ENCODE data around the gene MCCC1.

The MCCC1 gene

DNA sequence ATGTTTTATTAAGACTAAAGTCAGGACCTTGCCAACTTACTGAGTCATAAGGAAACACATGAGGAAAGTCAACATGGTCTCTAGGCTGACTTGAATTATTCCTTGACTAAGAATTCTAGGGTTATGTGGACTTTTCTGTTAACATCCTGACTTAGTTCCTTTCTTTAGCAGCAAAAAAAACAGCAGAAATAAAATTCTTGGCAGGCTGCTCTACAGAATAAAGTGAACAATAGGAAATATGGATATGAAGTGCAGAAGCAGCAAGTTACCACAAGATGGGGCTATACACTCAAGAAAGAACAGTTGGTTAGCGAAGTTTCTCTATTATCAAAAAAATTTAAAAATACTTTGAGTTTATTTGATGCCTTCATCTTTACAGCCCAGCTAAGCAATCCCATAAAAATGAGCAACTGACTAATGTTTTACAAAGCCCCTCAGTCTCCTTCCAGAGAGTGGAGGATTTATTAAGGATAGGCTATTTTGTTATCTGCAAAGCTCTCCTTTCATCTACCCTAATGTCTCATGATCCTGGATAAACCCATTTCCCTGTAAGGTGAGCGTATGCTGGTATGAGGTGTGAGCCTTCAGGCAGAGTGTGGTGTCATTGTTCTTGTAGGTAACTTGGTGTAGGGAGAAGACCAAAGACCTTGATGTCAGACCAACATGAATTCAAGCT is 23.1 kb upstream of the MCCC1 start:
- H3K56ac ChIP-seq (ENCODE audit: low read length), result peak overlapping the region; percentile 35
- H2AK5ac ChIP-seq (ENCODE audit: low read length), result no peak overlapping the region
- no peak overlapping the region for H3K23ac ChIP-seq (ENCODE audit: low read length)
- H3K4ac ChIP-seq (ENCODE audit: low read depth, low read length), result no peak overlapping the region
- no peaks in the 10 kb centered on the region for H3K36me3 ChIP-seq (ENCODE audit: control insufficient read depth, insufficient read depth, low read length)
- H2BK15ac ChIP-seq (replicated peaks; ENCODE audit: low read depth), result no peak overlapping the region
- H3K79me1 ChIP-seq (ENCODE audit: low read length), result no peaks in the 10 kb centered on the region
- no peaks in the 10 kb centered on the region for H3K79me2 ChIP-seq (ENCODE audit: control insufficient read depth, insufficient read depth, low read length)
- no peak overlapping the region for H3K4me3 ChIP-seq (ENCODE audit: low read length)
- peak; percentile 59 for DNase-seq
- H3K27me3 ChIP-seq (ENCODE audit: insufficient read depth, low read length, poor library complexity), result no peaks in the 10 kb centered on the region
- H4K5ac ChIP-seq (ENCODE audit: low read length), result no peak overlapping the region
- H3K4me2 ChIP-seq (ENCODE audit: low read length), result no peak overlapping the region
- H3K27ac ChIP-seq (ENCODE audit: low read depth, low read length), result no peak overlapping the region
- H4K8ac ChIP-seq (ENCODE audit: low read depth, low read length), result no peak overlapping the region
- H3K9ac ChIP-seq (ENCODE audit: low read length), result no peak overlapping the region
- WGBS (ENCODE audit: extremely low coverage, insufficient coverage, low lambda C conversion rate), result no CpG with 5 or more reads among the region's 2 CpGs
- H3K4me1 ChIP-seq (ENCODE audit: control insufficient read depth, low read depth, low read length), result no peaks in the 10 kb centered on the region
- no peak overlapping the region for H3K18ac ChIP-seq (ENCODE audit: low read length)
- no peak overlapping the region for H2BK5ac ChIP-seq (ENCODE audit: low read length)
- no peak overlapping the region for H2BK120ac ChIP-seq (ENCODE audit: low read depth, low read length)

DNA sequence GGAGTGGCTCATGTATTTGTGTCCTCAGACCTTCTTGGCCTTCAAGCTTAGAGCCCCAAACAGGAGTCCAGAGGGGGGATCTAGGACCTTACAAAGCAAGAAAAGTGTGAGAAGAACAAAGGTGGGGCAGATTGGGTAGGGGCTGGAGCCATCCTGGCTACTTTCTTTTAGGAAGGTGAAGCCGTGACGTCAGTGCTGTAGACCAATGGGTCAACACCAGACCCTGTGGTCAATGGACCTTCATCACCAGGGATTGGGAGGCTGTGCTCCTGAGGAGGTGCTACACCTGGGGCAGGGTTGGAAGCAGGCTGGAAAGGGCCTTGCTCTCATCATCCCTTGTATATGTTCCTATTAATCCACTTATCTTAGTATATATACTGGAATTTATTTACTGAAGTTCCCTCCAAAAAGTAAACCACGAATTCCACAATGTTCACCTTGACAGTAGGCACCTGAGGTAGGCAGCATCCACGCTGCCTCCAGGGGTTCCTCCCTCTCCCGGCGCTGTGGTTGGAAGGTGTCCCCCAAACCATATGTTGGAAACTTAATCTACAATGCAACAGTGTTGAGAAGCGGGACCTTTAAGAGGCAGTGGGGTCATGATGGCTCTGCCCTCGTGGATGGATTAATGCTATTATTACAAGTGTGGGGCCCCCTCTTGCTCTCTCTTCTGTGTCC is 21.4 kb upstream of the MCCC1 start:
- Histone ChIP-seq H2AK5ac (ENCODE audit: low read length) (no peak overlapping the region), H3K4me3 (ENCODE audit: low read length) (no peak overlapping the region), H3K23ac (ENCODE audit: low read length) (no peak overlapping the region), H4K8ac (ENCODE audit: low read depth, low read length) (no peak overlapping the region), H3K4me1 (ENCODE audit: control insufficient read depth, low read depth, low read length) (no peaks in the 10 kb centered on the region), H3K79me2 (ENCODE audit: control insufficient read depth, insufficient read depth, low read length) (no peaks in the 10 kb centered on the region), H4K5ac (ENCODE audit: low read length) (no peak overlapping the region), H3K27me3 (ENCODE audit: insufficient read depth, low read length, poor library complexity) (peaks cover 3% of the 10 kb centered on the region), H3K27ac (ENCODE audit: low read depth, low read length) (no peak overlapping the region), H3K79me1 (ENCODE audit: low read length) (no peaks in the 10 kb centered on the region), H2BK5ac (ENCODE audit: low read length) (no peak overlapping the region), H3K18ac (ENCODE audit: low read length) (no peak overlapping the region), H3K4me2 (ENCODE audit: low read length) (no peak overlapping the region), H3K36me3 (ENCODE audit: control insufficient read depth, insufficient read depth, low read length) (no peaks in the 10 kb centered on the region), H2BK120ac (ENCODE audit: low read depth, low read length) (no peak overlapping the region), H3K9ac (ENCODE audit: low read length) (no peak overlapping the region), H3K56ac (ENCODE audit: low read length) (no peak overlapping the region), H3K4ac (ENCODE audit: low read depth, low read length) (no peak overlapping the region), H2BK15ac (replicated peaks; ENCODE audit: low read depth) (no peak overlapping the region)
- WGBS (ENCODE audit: extremely low coverage, insufficient coverage, low lambda C conversion rate), result no CpG with 5 or more reads among the region's 8 CpGs
- DNase-seq, result no peak

DNA sequence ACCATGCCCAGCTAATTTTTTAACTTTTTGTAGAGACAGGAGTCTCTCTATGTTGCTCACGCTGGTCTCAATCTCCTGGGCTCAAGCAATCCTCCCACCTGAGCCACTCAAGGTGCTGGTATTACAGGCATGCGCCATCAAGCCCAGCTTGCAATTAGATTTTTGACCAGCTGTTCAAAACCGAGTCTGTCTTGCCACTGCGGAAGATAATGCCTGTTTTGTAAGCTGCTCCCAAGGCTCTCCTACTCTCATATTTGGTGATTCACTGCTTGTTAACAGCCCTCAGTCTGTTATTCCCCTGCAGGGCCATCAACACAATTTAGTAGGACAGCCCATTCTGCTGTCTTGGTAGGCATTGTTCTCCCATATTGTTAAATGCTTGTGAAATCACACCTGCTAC is 17.8 kb upstream of the MCCC1 start:
- no peak overlapping the region for H2BK15ac ChIP-seq (replicated peaks; ENCODE audit: low read depth)
- H2BK5ac ChIP-seq (ENCODE audit: low read length), result no peak overlapping the region
- H3K79me2 ChIP-seq (ENCODE audit: control insufficient read depth, insufficient read depth, low read length), result no peaks in the 10 kb centered on the region
- no peak overlapping the region for H3K23ac ChIP-seq (ENCODE audit: low read length)
- no peak overlapping the region for H4K5ac ChIP-seq (ENCODE audit: low read length)
- H3K27ac ChIP-seq (ENCODE audit: low read depth, low read length), result no peak overlapping the region
- peaks cover 3% of the 10 kb centered on the region for H3K27me3 ChIP-seq (ENCODE audit: insufficient read depth, low read length, poor library complexity)
- H3K9ac ChIP-seq (ENCODE audit: low read length), result no peak overlapping the region
- H4K8ac ChIP-seq (ENCODE audit: low read depth, low read length), result no peak overlapping the region
- no peak overlapping the region for H2AK5ac ChIP-seq (ENCODE audit: low read length)
- no peaks in the 10 kb centered on the region for H3K36me3 ChIP-seq (ENCODE audit: control insufficient read depth, insufficient read depth, low read length)
- no peak overlapping the region for H3K18ac ChIP-seq (ENCODE audit: low read length)
- H3K4me3 ChIP-seq (ENCODE audit: low read length), result no peak overlapping the region
- peaks cover 1% of the 10 kb centered on the region for H3K4me1 ChIP-seq (ENCODE audit: control insufficient read depth, low read depth, low read length)
- no CpG with 5 or more reads among the region's 4 CpGs for WGBS (ENCODE audit: extremely low coverage, insufficient coverage, low lambda C conversion rate)
- no peak overlapping the region for H3K56ac ChIP-seq (ENCODE audit: low read length)
- no peak overlapping the region for H3K4ac ChIP-seq (ENCODE audit: low read depth, low read length)
- no peak overlapping the region for H3K4me2 ChIP-seq (ENCODE audit: low read length)
- H2BK120ac ChIP-seq (ENCODE audit: low read depth, low read length), result no peak overlapping the region
- no peaks in the 10 kb centered on the region for H3K79me1 ChIP-seq (ENCODE audit: low read length)
- no peak for DNase-seq

DNA sequence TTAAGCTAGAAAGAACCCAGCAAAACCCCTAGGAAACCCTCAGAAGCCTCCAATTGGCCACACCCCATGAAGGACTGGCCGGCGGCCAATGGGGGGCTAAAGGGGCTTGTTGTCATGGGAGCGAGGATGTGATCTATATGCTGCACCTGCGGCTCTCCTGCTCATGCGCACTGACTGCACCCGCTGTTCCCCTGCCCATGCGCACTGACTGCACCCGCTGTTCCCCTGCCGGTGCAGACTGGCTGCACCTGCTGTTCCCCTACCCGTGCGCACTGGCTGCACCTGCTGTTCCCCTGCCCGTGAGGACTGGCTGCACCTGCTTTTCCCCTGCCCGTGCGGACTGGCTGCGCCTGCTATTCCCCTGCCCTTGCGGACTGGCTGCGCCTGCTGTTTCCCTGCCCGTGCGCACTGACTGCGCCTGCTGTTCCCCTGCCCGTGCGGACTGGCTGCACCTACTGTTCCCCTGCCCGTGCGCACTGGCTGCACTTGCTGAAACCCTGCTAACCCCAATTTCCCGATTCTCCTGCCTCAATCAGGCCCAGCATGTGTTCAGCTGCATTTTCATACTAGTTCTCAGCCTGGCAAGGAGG is 16.8 kb upstream of the MCCC1 start:
- H3K4ac ChIP-seq (ENCODE audit: low read depth, low read length), result no peak overlapping the region
- no peak overlapping the region for H3K9ac ChIP-seq (ENCODE audit: low read length)
- H3K23ac ChIP-seq (ENCODE audit: low read length), result no peak overlapping the region
- H3K27ac ChIP-seq (ENCODE audit: low read depth, low read length), result no peak overlapping the region
- H2BK120ac ChIP-seq (ENCODE audit: low read depth, low read length), result no peak overlapping the region
- H2BK15ac ChIP-seq (replicated peaks; ENCODE audit: low read depth), result no peak overlapping the region
- H3K79me2 ChIP-seq (ENCODE audit: control insufficient read depth, insufficient read depth, low read length), result no peaks in the 10 kb centered on the region
- no peak overlapping the region for H4K5ac ChIP-seq (ENCODE audit: low read length)
- no peak overlapping the region for H3K56ac ChIP-seq (ENCODE audit: low read length)
- H3K4me1 ChIP-seq (ENCODE audit: control insufficient read depth, low read depth, low read length), result peaks cover 1% of the 10 kb centered on the region
- peaks cover 3% of the 10 kb centered on the region for H3K27me3 ChIP-seq (ENCODE audit: insufficient read depth, low read length, poor library complexity)
- no peak overlapping the region for H3K4me3 ChIP-seq (ENCODE audit: low read length)
- H2BK5ac ChIP-seq (ENCODE audit: low read length), result no peak overlapping the region
- no peak overlapping the region for H4K8ac ChIP-seq (ENCODE audit: low read depth, low read length)
- H3K18ac ChIP-seq (ENCODE audit: low read length), result no peak overlapping the region
- no CpG with 5 or more reads among the region's 25 CpGs for WGBS (ENCODE audit: extremely low coverage, insufficient coverage, low lambda C conversion rate)
- H2AK5ac ChIP-seq (ENCODE audit: low read length), result no peak overlapping the region
- peak; percentile 92 for DNase-seq
- peak overlapping the region; percentile 3 for H3K4me2 ChIP-seq (ENCODE audit: low read length)
- no peaks in the 10 kb centered on the region for H3K79me1 ChIP-seq (ENCODE audit: low read length)
- no peaks in the 10 kb centered on the region for H3K36me3 ChIP-seq (ENCODE audit: control insufficient read depth, insufficient read depth, low read length)

DNA sequence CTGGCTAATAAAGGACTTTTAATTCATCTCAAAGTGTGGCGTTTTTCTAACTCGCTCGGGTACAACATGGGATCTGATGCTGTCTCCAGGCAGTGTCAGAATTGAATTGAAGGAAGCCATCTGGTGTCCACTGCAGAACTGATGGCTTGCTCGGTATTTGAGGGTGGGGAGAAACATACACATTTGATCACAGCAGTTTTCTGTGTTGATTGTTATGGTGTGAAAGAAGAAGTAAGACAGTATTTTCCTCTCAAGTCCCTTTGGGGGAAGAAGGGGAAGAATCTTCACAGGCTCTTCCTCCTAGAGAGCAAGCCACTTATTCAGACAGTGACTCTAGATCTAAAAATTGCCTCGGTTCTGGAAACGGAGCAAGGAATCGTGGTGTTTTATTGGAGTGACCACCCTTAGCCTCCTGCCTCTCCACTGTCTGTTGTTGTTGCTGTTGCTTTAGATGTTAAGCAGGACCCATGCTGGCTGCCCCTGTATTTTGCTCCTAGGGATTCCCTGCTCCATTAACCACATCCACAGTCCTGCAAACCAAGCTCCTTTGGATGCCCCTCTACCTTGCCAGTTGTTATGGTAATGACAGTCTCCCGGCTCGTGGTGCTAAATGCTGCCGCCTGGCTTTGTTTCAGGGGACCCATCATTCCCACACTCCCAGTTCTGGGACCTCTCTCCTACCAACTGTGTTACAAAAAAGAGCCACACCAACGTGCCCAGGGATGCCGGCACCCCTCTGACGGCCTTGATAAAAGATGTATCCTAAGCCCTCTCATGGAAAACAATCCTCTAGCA is 15.3 kb upstream of the MCCC1 start:
- WGBS (ENCODE audit: extremely low coverage, insufficient coverage, low lambda C conversion rate), result no CpG with 5 or more reads among the region's 13 CpGs
- peak overlapping the region; percentile 9 for H3K9ac ChIP-seq (ENCODE audit: low read length)

More for the DNA sequence above, 15.3 kb upstream of the MCCC1 start:
- no peak overlapping the region for H2AK5ac ChIP-seq (ENCODE audit: low read length)
- H3K56ac ChIP-seq (ENCODE audit: low read length), result peak overlapping the region; percentile 56
- no peak overlapping the region for H3K23ac ChIP-seq (ENCODE audit: low read length)
- no peak overlapping the region for H3K4me3 ChIP-seq (ENCODE audit: low read length)
- H3K4ac ChIP-seq (ENCODE audit: low read depth, low read length), result no peak overlapping the region
- H3K18ac ChIP-seq (ENCODE audit: low read length), result no peak overlapping the region
- H3K79me2 ChIP-seq (ENCODE audit: control insufficient read depth, insufficient read depth, low read length), result no peaks in the 10 kb centered on the region
- peaks cover 3% of the 10 kb centered on the region for H3K27me3 ChIP-seq (ENCODE audit: insufficient read depth, low read length, poor library complexity)
- peak overlapping the region; percentile 5 for H2BK120ac ChIP-seq (ENCODE audit: low read depth, low read length)
- H3K79me1 ChIP-seq (ENCODE audit: low read length), result no peaks in the 10 kb centered on the region
- DNase-seq, result peak; percentile 45
- H3K4me1 ChIP-seq (ENCODE audit: control insufficient read depth, low read depth, low read length), result peaks cover 1% of the 10 kb centered on the region
- H3K36me3 ChIP-seq (ENCODE audit: control insufficient read depth, insufficient read depth, low read length), result no peaks in the 10 kb centered on the region
- no peak overlapping the region for H2BK15ac ChIP-seq (replicated peaks; ENCODE audit: low read depth)
- H4K5ac ChIP-seq (ENCODE audit: low read length), result no peak overlapping the region
- no peak overlapping the region for H4K8ac ChIP-seq (ENCODE audit: low read depth, low read length)
- H3K27ac ChIP-seq (ENCODE audit: low read depth, low read length), result peak overlapping the region; percentile 69
- peak overlapping the region; percentile 10 for H2BK5ac ChIP-seq (ENCODE audit: low read length)
- no peak overlapping the region for H3K4me2 ChIP-seq (ENCODE audit: low read length)
